GM13976 (cell line): ENCODE data around the gene KCNC2.
"Not testable (repeated sequence)": the region's sequence is repeated elsewhere in the genome, so short reads cannot be mapped to it uniquely, and the experiment has no call there.

Source experiments
- DNase-seq: peaks from one replicate; pipeline ENCODE4 v3.0.0; 2012; ENCODE audit warnings: low spot score
- in situ Hi-C: fragments of 300-500 bp; cut with MboI; formaldehyde crosslinking; loops from one replicate; pipeline ENCODE4 v1.12.0; 2022; ENCODE audit warnings: low sequenced_read_pairs, mixed read lengths, inconsistent platforms; ENCODE audit not compliant: unreplicated experiment
- TF ChIP-seq, protein P1 (sequence below): IDR thresholded peaks from 2 replicates; pipeline ENCODE4 v1.5.1; 2012; ENCODE audit warnings: borderline replicate concordance, mild to moderate bottlenecking; ENCODE audit not compliant: insufficient read depth; ENCODE audit errors: extremely low read depth, missing control alignments, control extremely low read depth

The KCNC2 gene

DNA sequence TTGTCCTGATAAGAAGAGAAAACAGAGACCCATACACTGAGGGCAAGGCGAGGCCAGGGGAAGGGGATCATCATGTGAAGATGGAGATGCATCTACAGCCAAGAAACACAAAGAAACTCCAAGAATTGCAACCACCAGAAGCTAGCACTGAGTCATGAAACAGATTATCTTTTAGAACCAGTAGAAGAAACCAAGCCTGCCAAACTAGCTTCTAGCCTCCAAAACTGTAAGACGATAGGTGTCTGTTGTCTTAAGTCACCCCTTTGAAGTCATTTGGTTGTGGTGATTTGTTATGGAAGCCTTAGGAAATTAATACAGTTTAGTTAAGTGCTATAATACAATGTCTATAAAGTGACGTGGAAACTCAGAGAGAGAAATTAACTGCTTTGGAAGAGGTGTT lies 15.4 kb downstream of the KCNC2 start:
- no peak for DNase-seq
- in situ Hi-C loops, result no loop called here
- TF ChIP-seq, protein P1, sequence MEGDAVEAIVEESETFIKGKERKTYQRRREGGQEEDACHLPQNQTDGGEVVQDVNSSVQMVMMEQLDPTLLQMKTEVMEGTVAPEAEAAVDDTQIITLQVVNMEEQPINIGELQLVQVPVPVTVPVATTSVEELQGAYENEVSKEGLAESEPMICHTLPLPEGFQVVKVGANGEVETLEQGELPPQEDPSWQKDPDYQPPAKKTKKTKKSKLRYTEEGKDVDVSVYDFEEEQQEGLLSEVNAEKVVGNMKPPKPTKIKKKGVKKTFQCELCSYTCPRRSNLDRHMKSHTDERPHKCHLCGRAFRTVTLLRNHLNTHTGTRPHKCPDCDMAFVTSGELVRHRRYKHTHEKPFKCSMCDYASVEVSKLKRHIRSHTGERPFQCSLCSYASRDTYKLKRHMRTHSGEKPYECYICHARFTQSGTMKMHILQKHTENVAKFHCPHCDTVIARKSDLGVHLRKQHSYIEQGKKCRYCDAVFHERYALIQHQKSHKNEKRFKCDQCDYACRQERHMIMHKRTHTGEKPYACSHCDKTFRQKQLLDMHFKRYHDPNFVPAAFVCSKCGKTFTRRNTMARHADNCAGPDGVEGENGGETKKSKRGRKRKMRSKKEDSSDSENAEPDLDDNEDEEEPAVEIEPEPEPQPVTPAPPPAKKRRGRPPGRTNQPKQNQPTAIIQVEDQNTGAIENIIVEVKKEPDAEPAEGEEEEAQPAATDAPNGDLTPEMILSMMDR, result no peak

DNA sequence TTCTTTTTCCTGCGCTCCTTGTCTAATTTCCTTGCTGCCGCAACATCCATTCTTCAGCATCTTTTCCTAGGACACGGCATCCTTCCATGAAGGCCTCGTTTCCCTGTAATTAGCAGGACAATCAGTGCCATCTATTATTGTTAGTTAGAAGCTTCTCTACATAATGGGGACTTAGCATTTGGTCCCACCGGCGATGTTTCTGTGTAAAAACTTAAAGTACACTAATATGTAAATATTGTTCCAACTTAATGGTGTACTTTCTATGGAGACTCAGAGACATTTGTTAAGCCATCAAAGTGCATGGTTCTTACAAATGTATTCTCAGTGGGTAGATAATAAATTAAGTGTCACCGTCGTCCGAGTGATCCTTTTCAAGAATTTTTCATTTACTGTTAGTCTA lies 17.4 kb downstream of the KCNC2 start:
- in situ Hi-C loops, result no loop called here
- no peak for DNase-seq
- TF ChIP-seq, protein P1, result no peak

DNA sequence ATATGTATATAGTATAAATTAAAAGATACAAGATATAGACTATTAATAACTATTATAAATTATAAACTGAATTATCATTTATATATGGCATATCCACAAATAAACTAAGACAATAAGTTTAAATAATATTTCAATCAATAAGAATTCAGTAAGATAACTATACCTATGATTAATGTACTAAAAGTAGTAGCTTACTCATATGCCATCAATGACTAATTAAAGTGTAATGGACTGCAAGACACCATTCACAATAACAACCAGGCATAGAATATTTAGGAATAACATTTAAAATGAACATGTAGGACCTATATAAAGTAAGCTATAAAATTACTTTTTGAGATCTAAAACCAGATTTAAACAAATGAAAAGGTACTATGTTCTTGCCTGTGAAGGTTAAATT lies 18.8 kb downstream of the KCNC2 start:
- TF ChIP-seq, protein P1, result no peak
- in situ Hi-C loops, result no loop called here
- DNase-seq, result no peak

DNA sequence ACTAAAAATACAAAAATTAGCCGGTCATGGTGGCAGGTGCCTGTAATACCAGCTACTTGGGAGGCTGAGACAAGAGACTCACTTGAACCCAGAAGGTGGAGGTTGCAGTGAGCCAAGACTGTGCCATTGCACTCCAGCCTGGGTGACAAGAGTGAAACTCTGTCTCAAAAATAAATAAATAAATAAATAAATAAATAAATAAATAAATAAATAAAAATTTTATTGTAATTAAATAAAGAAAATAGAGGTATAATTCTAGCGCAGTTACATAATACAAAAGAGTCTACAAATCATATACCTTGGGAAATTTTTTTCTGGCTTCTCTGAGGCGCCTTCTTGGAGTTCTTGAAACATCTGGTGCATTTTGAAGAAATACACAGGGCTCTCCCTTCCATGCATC lies 23.8 kb downstream of the KCNC2 start:
- not testable (repeated sequence) for DNase-seq

DNA sequence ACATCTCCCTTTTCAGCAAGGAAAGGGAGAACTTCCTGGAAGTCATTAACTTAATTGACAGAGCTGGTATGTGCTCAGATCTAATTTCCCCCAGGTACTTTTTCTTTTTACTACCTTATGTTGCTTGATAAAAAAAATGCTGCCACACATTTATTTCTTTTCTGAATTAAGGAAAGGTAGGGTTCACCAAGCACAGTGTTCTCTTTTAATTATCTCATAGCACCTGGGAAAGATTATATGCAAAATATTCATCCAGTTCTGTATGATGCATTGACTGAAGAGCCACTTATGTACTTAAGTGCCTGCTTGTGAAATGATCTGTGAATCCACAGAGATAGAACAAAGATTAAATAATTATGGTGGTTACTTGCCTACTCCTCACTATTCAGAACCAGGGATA lies 25.1 kb downstream of the KCNC2 start:
- TF ChIP-seq, protein P1, result no peak
- in situ Hi-C loops, result no loop called here
- no peak for DNase-seq

More for the DNA sequence above, 23.8 kb downstream of the KCNC2 start:
- in situ Hi-C loops, result not testable (repeated sequence)

DNA sequence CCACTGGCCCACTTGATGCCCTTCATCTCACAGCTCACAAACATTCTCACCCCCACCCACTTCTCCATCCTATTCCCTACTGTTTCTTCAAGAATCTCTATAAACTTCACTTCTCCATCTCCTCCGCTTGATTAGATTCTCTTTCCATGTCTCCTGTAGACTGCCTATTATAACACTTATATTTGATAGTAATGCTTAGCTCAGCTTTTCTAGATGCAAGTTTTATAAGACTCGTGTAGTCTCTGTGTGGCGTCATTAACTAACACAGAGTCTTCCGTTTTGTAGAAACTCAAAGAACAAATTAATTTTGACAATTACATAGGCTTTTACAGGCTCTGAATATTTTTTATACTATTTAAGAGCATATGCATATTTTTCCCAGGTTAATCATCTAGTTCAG lies 25.7 kb downstream of the KCNC2 start:
- DNase-seq, result no peak
- in situ Hi-C loops, result no loop called here
- TF ChIP-seq, protein P1, result no peak

DNA sequence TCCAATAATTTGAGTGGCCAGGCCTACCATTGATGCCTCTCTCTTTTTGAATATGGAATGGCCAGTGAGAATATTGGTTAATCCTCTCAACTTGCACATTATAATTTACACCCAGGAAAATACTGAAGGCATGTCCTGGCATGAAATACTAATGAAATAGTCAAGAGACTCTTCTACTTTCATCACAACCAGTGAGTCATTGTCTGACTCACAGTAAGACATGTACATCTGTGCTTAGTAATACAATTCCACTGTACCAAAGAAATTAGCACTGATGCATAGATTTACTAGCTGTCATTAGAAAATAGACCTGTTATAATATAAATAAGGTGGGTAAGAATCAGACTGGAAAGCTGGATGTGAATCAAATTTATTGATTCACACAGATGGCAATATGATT lies 31.6 kb downstream of the KCNC2 start:
- DNase-seq, result no peak
- TF ChIP-seq, protein P1, result no peak
- in situ Hi-C loops, result no loop called here

DNA sequence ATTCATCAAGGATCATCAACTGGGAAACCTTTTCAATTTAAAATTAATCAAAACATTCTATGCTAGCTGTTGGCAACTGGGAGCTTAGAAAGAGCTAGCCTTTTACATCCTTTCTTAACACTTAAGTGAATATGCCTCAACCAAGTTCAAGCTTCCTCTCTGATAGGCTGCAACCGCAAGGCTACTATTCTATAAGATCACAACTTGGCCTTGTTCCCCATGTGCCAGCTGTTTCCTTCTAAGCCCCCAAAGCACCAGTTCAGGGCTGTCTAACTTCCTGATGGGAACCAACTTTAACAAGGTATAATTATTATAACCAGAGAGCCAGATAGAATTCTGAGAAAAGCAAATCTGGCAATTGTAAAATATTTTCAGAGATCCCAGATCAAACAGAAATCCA lies 37.0 kb downstream of the KCNC2 start:
- DNase-seq, result no peak
- in situ Hi-C loops, result no loop called here
- TF ChIP-seq, protein P1, result no peak
